Measurements from ENCODE around the gene TMEM231.
"Not testable (repeated sequence)": the region's sequence is repeated elsewhere in the genome, so short reads cannot be mapped to it uniquely, and the experiment has no call there.

Gene TMEM231

GRCh38 chr16:75555707-75556430 lies at the start of gene TMEM231:
TMEM231 (minus strand) TSS chr16:75556252; CDS start chr16:75556209, 43 bp downstream.
- TF ChIP-seq CTCF (IDR thresholded peaks at IDR 0.05; ENCODE audit: low read depth, low read length) = no peak

GRCh38 chr16:75603241-75603640 lies 47.2 kb upstream of the TMEM231 start:
- no peak overlapping the region for H3K4me3 ChIP-seq (ENCODE audit: low read depth, low read length)
- no peaks in the 10 kb centered on the region for H3K27me3 ChIP-seq (ENCODE audit: insufficient read depth, low read depth, severe bottlenecking)
- TF ChIP-seq CTCF (IDR thresholded peaks at IDR 0.05; ENCODE audit: low read depth, low read length) = no peak
- H3K27ac ChIP-seq = no peak overlapping the region
- H3K36me3 ChIP-seq = peaks cover 78% of the 10 kb centered on the region
- H3K9me3 ChIP-seq (ENCODE audit: severe bottlenecking) = no peaks in the 10 kb centered on the region
- DNase-seq = no peak

More at GRCh38 chr16:75555707-75556430, at the start of gene TMEM231:
- Histone ChIP-seq H3K27ac (peak within 1 kb of the TSS; percentile 61), H3K4me3 (ENCODE audit: low read depth, low read length) (peak within 1 kb of the TSS; percentile 80), H3K36me3 (no peaks in the 10 kb centered on the region), H3K9me3 (ENCODE audit: severe bottlenecking) (no peaks in the 10 kb centered on the region), H3K27me3 (ENCODE audit: insufficient read depth, low read depth, severe bottlenecking) (no peaks in the 10 kb centered on the region)
- peak; percentile 97 for DNase-seq

- no peak overlapping the region for H3K4me3 ChIP-seq (ENCODE audit: low read depth, low read length)
- no peak for DNase-seq
- H3K27ac ChIP-seq = no peak overlapping the region
- TF ChIP-seq CTCF (IDR thresholded peaks at IDR 0.05; ENCODE audit: low read depth, low read length) = no peak
- no peaks in the 10 kb centered on the region for H3K27me3 ChIP-seq (ENCODE audit: insufficient read depth, low read depth, severe bottlenecking)
- peaks cover 5% of the 10 kb centered on the region for H3K9me3 ChIP-seq (ENCODE audit: severe bottlenecking)
- peaks cover 70% of the 10 kb centered on the region for H3K36me3 ChIP-seq
Measured at GRCh38 chr16:75599452-75600277, 43.6 kb upstream of the TMEM231 start.

- Histone ChIP-seq H3K36me3 (peaks cover 23% of the 10 kb centered on the region), H3K9me3 (ENCODE audit: severe bottlenecking) (peaks cover 5% of the 10 kb centered on the region), H3K4me3 (ENCODE audit: low read depth, low read length) (no peak overlapping the region), H3K27me3 (ENCODE audit: insufficient read depth, low read depth, severe bottlenecking) (no peaks in the 10 kb centered on the region), H3K27ac (peak overlapping the region; percentile 41; the same call in 1 of the 2 replicates)
- no peak for TF ChIP-seq CTCF (IDR thresholded peaks at IDR 0.05; ENCODE audit: low read depth, low read length)
- no peak for DNase-seq
Measured at GRCh38 chr16:75593825-75594820, 38.1 kb upstream of the TMEM231 start.

- Histone ChIP-seq H3K27ac (no peak overlapping the region), H3K9me3 (ENCODE audit: severe bottlenecking) (peaks cover 5% of the 10 kb centered on the region), H3K36me3 (peaks cover 20% of the 10 kb centered on the region), H3K27me3 (ENCODE audit: insufficient read depth, low read depth, severe bottlenecking) (no peaks in the 10 kb centered on the region), H3K4me3 (ENCODE audit: low read depth, low read length) (no peak overlapping the region)
- DNase-seq = no peak
- TF ChIP-seq CTCF (IDR thresholded peaks at IDR 0.05; ENCODE audit: low read depth, low read length) = no peak
Measured at GRCh38 chr16:75593308-75593707, 37.3 kb upstream of the TMEM231 start.

GRCh38 chr16:75591927-75592326 lies 35.9 kb upstream of the TMEM231 start:
- not testable (repeated sequence) for H3K4me3 ChIP-seq (ENCODE audit: low read depth, low read length); H3K36me3 ChIP-seq; H3K9me3 ChIP-seq (ENCODE audit: severe bottlenecking); DNase-seq; H3K27ac ChIP-seq; H3K27me3 ChIP-seq (ENCODE audit: insufficient read depth, low read depth, severe bottlenecking)
